Right atrium auricular region (tissue), 2 donors: ENCODE data around the gene GSTA2. TPM values are rescaled to one million over a fixed set of nuclear protein-coding genes. Genes with fewer than 3 reads are reported as not detected.

Source experiments
- DNase-seq: peaks from one replicate; pipeline ENCODE4 v3.0.0-alpha.2; 2019; ENCODE audit warnings: low spot score
- H3K27ac ChIP-seq, 2 donors: fragments of 200-600 bp; sonication (generic); 1 replicate in 1 of 2; 2 replicates in 1 of 2; pipeline ENCODE4 v1.5.1; 2016 to 2019
- H3K27me3 ChIP-seq, 2 donors: fragments of 200-600 bp; sonication (generic); one replicate each; pipeline versions ENCODE4 v1.5.1 to v1.6.0; 2017 to 2019
- H3K36me3 ChIP-seq: fragments of 200-600 bp; sonication (generic); one replicate; pipeline ENCODE4 v1.5.1; 2016
- H3K4me1 ChIP-seq, 2 donors: fragments of 200-600 bp; sonication (generic); one replicate each; pipeline versions ENCODE4 v1.5.1 to v1.6.0; 2017 to 2019
- H3K4me3 ChIP-seq, 2 donors: fragments of 200-600 bp; sonication (generic); 1 replicate in 1 of 2; 2 replicates in 1 of 2; pipeline ENCODE4 v1.5.1; 2017 to 2019; ENCODE audit warnings: mild to moderate bottlenecking in 1 of 2, moderate library complexity in 1 of 2
- H3K9me3 ChIP-seq, 2 donors: fragments of 200-600 bp; sonication (generic); one replicate each; pipeline ENCODE4 v1.5.1; 2019
- total RNA-seq, 2 donors: library from RNA; depleted of rRNA; stranded (reverse); fragments of >200 nt; gene quantifications; one replicate each; pipeline ENCODE4 v1.1.0, GENCODE V29; 2016
- TF ChIP-seq, protein P1 (sequence below), 2 donors: fragments of 200-600 bp; sonication (generic); IDR thresholded peaks; one replicate each; pipeline ENCODE4 v1.5.1; 2019; ENCODE audit warnings: antibody characterized with exemption in 2 of 2

GSTA2 gene
- total RNA-seq, 2 donors from 2014 or later = not detected

DNA sequence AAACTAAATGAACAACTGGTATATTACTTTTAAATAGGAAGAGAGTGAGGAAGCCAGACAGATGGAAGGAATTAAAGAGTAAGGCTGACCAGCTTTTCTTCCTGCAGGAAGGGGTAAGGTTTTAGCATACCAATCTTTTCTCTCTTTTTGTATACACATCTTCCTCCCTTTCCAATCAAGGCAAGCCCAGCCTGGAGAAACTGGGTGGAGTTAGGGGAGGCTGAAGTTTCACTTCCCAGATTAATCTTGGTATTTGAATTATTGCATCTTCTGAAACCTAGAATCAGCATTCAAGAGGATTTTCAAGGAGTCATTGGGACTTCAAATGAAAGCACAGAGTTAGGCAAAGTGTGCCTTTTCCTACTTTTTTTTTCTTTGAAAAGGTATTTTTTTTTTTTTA lies 59.2 kb downstream of the GSTA2 start:
- TF ChIP-seq, protein P1, sequence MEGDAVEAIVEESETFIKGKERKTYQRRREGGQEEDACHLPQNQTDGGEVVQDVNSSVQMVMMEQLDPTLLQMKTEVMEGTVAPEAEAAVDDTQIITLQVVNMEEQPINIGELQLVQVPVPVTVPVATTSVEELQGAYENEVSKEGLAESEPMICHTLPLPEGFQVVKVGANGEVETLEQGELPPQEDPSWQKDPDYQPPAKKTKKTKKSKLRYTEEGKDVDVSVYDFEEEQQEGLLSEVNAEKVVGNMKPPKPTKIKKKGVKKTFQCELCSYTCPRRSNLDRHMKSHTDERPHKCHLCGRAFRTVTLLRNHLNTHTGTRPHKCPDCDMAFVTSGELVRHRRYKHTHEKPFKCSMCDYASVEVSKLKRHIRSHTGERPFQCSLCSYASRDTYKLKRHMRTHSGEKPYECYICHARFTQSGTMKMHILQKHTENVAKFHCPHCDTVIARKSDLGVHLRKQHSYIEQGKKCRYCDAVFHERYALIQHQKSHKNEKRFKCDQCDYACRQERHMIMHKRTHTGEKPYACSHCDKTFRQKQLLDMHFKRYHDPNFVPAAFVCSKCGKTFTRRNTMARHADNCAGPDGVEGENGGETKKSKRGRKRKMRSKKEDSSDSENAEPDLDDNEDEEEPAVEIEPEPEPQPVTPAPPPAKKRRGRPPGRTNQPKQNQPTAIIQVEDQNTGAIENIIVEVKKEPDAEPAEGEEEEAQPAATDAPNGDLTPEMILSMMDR (IDR thresholded peaks at IDR 0.05) = no peak
- Histone ChIP-seq H3K9me3 (no peaks in the 10 kb centered on the region), H3K27me3 (no peaks in the 10 kb centered on the region), H3K4me1 (no peaks in the 10 kb centered on the region), H3K36me3 (no peaks in the 10 kb centered on the region), H3K4me3 (no peak overlapping the region), H3K27ac (no peak overlapping the region)
- DNase-seq = no peak

Other genes with a start within 250 kb of the GSTA2 start
- 10 to 100 TPM; 10.3 to 15.9 TPM for gene TRAM2, start 186.4 kb downstream of the GSTA2 start, total RNA-seq
- 10 to 100 TPM; 13.2 to 13.4 TPM for gene TMEM14A, start 92.4 kb downstream of the GSTA2 start, total RNA-seq
- gene GSTA1, start 40.3 kb upstream of the GSTA2 start, total RNA-seq = not detected
- gene GSTA5, start 77.3 kb upstream of the GSTA2 start, total RNA-seq = not detected
- not detected for gene GSTA3, start 146.2 kb upstream of the GSTA2 start, total RNA-seq
- gene GSTA4, start 231.8 kb upstream of the GSTA2 start, total RNA-seq = 10 to 100 TPM in 1 of 2 donors, 1 to 10 TPM in 1; 9.3 to 12.1 TPM